Stimulated activated CD4-positive, alpha-beta T cell treated with anti-CD3 and anti-CD28 coated beads, Interleukin-15, amount 100 ng/mL, for 48 hours (primary cell): ENCODE measurements around the gene HAUS7.
A peak's percentile ranks its signal among the peaks of the same experiment; 100 is the strongest.

Experiments
- DNase-seq, 2 donors: peaks; one replicate each; pipeline ENCODE4 v3.0.0-alpha.2; 2020; ENCODE audit warnings: low read depth in 2 of 2

HAUS7 gene

DNA sequence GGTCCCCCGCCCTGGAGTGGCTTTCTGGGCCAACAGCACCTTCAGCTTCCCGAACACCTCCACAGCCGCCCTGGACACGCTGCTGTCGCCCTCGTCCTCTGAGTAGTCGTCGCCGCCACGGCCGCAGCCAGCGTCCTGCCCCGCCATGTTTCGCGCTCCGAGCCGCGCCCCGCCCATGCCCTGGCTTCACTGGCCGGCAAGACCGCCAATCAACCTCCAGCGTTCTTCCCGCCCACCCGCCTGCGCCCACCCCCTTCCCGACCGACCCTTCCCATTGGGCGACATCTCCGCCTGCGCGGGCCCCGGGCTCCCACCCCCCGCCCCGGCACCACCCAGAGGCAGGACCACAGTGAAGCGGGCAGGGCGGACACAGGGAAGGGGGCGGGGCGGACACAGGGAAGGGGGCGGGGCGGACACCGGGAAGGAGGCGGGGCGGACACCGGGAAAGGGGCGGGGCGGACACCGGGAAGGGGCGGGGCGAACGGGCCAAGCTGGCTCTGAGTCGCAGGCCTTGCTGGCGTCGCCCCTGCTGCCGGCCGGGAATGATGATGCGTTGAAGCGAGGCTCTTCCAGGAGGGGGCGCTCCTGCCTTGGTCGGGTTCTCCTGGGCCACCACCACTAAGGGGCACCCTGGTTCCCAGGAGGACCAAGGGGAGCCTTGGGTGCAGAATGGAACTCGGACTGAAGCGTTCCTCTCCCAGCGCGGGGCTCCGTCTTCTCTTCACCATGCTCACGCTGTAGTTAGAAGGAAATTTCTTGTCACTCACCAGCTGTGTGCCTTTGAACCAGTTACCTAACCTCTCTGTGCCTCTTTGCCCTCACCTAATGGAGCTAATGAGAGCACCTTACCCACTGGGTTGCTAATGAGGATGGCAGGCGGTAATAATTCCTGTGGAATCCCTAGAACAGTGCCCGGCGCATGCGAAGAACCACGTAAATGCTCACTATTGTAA, at the start of gene HAUS7:
HAUS7 (minus strand) TSS at position 166 of the 953 bp plus-strand sequence; CDS start at position 147, 19 bp downstream.
- DNase-seq = peak; percentile 80 to 81

DNA sequence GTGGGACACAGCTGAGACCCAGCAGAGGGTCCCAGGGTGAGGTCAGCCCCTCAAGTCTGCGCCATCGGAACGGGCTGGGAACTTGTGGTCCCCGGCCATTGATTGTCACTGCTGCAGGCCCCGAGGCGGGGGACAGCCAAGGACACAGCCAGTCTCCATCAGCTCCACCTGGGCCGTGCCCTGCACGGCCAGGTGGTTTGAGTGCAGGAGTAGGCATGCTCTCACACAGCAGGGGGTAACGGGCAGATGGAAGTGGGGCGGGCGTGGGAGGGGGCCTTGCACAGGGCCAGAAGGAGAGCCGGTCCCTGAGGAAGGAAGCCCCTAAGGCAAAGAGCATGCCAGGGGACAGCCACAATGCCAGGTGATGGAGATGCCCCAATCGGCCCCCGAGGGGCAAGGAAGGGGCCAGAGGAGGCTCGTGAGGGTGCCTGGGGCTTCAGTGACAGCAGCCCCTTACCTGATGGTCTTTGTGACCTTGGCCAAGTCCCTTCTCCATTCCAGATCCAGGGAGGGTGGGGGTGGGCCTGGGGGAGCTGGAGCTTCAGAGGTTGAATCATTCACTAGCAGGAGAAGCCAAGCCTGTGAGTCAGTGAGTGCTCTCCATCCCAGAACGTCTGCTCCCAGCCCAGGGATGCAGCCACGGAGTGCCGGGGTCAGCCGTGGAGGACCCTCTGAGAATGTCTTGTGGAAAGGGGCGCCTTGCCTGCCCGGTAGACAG, 49.4 kb upstream of the HAUS7 start:
- no peak for DNase-seq

DNA sequence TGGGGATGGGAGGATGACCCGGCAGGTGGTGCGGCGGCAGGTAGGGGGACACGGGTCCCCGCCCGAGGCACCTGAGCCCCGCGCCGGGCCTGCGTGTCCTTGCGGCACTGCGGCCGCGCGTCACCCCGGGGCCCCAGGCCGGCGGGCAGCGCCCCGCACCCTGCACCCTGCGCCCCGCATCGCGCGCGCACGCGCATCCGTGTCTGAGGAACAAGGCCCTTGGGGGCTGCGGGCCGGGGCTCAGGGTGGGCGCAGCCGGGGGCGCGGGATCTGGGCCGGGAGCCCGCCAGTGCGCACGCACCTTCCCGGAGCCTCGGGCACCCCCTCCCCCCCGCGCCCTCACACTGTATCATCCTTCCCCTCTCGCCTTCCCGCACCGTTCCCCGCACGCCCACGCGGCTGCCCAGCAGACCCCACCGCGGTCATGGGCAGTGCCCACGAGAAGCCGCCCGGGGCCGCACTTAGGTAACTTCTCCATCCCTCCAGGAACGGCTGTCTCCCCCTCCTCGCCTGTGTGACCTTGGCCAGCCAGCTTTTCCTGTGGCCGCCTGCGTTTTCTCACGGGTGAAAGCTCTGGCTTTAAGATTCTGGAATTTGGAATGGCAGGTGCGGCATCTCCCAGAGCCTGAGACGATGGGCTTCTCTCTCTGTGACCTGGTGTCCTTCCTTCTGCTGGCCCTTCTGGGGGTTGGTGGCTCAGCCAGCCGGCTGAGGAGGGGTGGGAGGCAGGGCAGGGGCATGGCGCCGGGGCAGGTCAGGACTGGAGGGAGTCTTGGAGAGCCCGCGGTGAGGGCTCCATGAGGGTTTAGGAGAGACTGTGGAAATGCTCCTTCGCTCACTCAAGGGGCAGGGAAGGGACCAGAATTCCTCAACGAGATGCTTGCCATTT, 47.8 kb upstream of the HAUS7 start:
- DNase-seq = no peak

GRCh38 chrX:153517423-153517822, 47.0 kb upstream of the HAUS7 start, which contains the start of gene ATP2B3:
Gene ATP2B3, plus strand, starts transcription at chrX:153517642. Its CDS starts 18,606 bp downstream, at chrX:153536248.
- no peak for DNase-seq

DNA sequence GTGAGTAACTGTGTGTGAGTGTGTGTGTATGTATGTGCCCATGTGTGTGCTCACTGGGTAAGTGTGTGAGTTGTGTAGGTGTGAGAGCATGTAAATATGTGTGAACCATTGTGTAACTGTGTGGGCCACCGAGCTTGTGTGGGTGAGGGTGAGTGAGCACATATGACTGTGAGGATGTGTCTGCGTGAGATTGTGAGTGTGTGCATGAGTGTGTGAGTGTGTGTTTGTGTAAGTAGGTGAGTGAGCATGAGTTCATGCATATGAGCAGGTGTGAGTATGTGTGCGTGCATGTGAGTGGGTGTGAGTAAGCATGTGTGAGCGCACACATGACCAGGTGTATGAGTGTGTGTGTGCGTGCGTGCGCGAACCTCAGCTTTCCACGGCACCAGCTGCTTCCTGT, 45.7 kb upstream of the HAUS7 start:
- no peak for DNase-seq

DNA sequence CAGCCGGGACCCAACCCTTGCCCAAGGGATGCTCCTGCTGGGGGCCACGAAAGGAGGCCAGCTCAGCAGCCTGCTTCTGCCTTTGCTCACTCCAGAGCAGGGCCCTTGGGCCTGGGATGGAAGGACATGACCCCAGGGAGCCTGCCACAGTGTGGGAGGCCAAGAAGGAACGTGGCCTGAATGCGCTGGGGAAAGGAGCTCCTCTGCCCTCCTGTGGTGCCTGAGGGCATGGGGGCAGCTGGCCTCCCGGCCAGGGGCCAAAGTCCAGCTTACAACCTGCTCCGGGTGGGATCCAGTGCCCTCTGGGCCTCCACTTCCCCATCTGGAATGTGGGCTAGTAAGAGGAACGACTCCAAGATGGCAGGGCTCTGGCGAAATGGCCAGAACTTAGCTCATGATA, 45.1 kb upstream of the HAUS7 start:
- no peak for DNase-seq

DNA sequence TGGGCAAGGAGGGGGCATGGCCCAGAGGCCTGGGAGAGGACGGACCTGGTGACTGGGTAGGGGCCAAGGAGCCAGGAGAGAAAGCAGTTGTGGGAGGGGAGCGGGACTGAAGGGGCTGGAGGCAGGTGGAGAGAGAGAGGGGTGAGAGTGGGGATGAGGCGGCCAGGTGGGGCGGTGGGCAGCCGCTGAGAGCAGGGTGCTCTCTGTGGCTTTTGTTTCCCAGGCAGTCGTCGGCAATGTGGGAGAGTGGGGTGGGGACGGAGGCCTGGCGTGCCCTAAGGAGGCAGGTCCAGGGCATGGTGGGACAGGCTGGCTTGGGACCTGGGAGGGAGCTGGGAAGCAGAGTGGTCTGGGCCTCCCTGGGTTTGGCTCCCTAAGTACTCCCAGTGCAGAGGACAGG, 43.9 kb upstream of the HAUS7 start:
- DNase-seq = no peak

- DNase-seq = no peak
Observed at GRCh38 chrX:153513265-153513664, 42.9 kb upstream of the HAUS7 start.

- no peak for DNase-seq
Observed at GRCh38 chrX:153512501-153512893, 42.1 kb upstream of the HAUS7 start.

DNA sequence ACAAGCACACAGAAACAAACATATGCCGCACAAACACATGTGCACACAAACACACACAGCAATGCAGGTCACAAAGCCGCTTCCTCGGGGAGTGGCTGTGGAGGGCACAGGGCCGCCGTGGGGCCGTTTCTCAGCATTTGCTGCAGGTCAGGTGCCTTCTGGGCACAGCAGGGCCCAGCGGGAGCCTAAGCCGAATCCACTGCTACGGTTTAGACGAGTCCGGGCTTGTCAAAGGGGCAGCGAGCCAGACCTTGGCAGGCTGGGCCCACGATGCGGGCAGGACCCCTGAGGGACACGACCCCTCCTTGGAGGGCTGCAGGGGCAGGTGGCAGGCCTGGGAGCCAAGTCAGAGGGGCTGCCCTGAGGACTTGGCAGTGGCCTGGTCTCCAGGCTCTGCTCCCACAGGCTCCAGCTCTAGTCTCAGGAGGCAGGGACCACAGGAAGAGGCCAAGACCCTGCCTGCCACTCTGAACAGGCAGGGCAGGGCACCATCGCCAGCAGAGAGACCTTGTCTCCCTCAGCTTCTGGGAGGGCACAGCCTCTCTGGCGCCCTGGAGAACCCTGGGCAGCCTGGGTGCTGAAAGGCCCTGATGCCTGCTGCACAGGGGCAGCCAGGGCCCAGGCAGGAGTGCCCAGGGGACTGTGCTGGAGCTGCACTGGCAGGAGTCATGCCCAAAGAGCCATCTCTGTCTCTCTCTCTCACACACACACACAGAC, 41.6 kb upstream of the HAUS7 start:
- DNase-seq = no peak

DNA sequence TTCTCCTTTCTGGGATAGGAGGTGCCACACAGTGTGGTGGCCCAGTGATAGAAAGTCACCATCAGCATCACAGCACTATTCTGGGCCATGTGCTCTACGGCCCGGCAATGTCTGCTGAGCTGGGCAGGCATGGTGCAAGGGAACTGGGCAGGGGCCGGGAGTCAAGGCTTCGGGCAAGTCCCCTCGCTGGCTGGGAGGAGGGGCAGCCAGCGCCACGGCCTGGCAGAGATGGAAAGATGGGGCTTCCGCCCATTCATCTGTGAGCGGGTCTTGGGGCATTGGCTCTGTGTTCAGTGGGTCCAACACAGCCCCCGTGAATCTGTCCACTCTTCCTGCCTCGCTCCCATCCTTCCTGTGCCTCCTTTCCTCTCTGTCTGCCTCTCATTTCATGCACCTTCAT, 40.0 kb upstream of the HAUS7 start:
- no peak for DNase-seq

- no peak for DNase-seq
Observed at GRCh38 chrX:153509592-153509991, 39.2 kb upstream of the HAUS7 start.

GRCh38 chrX:153507484-153508178, 37.3 kb upstream of the HAUS7 start:
- peak; percentile 64 to 81 for DNase-seq

- DNase-seq = no peak
Observed at GRCh38 chrX:153505361-153505760, 35.0 kb upstream of the HAUS7 start.

GRCh38 chrX:153504445-153505016, 34.2 kb upstream of the HAUS7 start:
- no peak for DNase-seq

- DNase-seq = no peak
Observed at GRCh38 chrX:153502796-153503195, 32.4 kb upstream of the HAUS7 start.

DNA sequence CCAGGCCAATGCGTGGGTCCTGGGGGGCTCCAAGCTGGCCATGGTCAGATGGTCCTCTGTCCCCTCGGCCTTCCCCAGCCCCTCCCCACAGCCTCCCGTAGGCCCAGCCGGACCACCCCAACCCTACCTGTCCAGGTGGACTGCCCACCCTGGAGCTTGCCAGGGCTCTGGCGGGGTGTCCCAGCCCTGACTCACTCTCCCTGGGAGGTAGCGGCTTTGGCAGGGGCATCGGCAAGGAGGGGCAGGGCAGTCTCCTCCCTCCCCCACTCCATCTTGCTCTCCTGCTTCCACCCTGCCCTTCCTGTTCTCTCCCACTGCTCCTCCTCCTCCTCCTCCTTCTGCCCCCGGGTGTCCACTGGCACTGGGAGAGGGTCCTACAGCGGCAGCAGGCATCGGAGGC, 31.8 kb upstream of the HAUS7 start:
- no peak for DNase-seq

DNA sequence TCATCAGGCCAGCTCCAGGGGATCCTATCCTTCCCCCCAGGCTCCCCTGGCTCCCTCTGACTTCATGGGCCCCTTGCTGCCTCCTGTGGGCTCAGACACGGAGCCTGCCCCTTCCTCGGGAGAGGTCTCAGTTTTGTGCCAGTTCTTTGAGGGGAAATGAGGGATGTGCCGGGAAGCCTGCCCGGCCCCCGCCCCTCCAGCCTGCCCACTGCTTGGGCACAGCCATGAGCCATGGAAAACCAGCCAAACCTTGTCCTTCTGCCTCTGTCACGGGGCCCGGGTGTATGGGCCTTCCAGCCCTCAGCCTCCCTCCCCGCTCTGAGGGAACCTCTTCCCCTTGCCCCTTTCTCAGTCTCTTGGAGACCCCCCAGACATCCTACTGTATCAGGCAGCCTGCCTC, 31.2 kb upstream of the HAUS7 start:
- DNase-seq = no peak

- DNase-seq = no peak
Observed at GRCh38 chrX:153500676-153501280, 30.4 kb upstream of the HAUS7 start.

DNA sequence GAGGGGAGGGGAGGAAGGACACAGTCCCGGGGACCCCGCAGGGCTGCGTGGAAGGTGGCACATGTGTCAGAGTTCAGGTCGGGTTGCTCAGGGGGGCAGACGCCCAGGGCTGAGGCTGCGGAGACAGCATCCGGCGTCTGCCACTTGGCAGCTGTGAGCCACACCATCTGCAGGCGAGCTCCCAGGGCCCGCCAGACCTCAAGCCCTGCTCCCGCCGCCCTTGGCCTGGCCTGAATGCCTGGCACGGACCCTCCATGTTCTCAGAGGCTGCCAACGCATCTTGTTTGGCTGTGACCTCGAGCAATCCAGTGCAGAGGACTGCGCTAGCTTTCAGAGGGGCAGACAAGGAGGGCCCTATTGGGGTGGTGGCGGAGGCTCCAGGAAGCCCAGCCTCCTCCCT, 29.5 kb upstream of the HAUS7 start:
- DNase-seq = no peak
